Upper lobe of left lung (tissue), 6 donors: ENCODE data around the gene GIMAP8. TPM values are rescaled to one million over a fixed set of nuclear protein-coding genes. Genes with fewer than 3 reads are reported as not detected.
A peak's percentile ranks its signal among the peaks of the same experiment; 100 is the strongest.

ENCODE experiments used
- ATAC-seq, 2 donors: fragments of 200-7000 bp; cut with Tn5 transposase; one replicate each; pipeline ENCODE4 v1.9.1; 2022; ENCODE audit warnings: mild to moderate bottlenecking in 2 of 2, moderate library complexity in 2 of 2; ENCODE audit not compliant: low FRiP score in 2 of 2
- DNase-seq, 2 donors: peaks; one replicate each; pipeline ENCODE4 v3.0.0-alpha.2; 2019 to 2020
- H3K27ac ChIP-seq, 4 donors: fragments of 200-600 bp; sonication (generic); one replicate each; pipeline ENCODE4 v1.5.1; 2016 to 2019
- H3K27me3 ChIP-seq, 4 donors: fragments of 200-600 bp; sonication (generic); one replicate each; pipeline ENCODE4 v1.5.1; 2017 to 2019
- H3K36me3 ChIP-seq, 4 donors: fragments of 200-600 bp; sonication (generic); one replicate each; pipeline ENCODE4 v1.5.1; 2016 to 2019
- H3K4me1 ChIP-seq, 4 donors: fragments of 200-600 bp; sonication (generic); one replicate each; pipeline ENCODE4 v1.5.1; 2018 to 2019
- H3K4me3 ChIP-seq, 4 donors: fragments of 200-600 bp; sonication (generic); one replicate each; pipeline ENCODE4 v1.5.1; 2017 to 2019; ENCODE audit warnings: mild to moderate bottlenecking in 2 of 4, moderate library complexity in 1 of 4
- H3K9me3 ChIP-seq, 4 donors: fragments of 200-600 bp; sonication (generic); one replicate each; pipeline ENCODE4 v1.5.1; 2018 to 2019
- EP300 ChIP-seq, 4 donors: sonication (generic); formaldehyde crosslinking; IDR thresholded peaks; one replicate each; pipeline ENCODE4 v1.5.1; 2017; ENCODE audit warnings: antibody characterized with exemption in 4 of 4, control low read depth in 2 of 4
- POLR2A ChIP-seq, 4 donors: fragments of 450-650 bp; IDR thresholded peaks; one replicate each; pipeline ENCODE4 v1.5.1; 2016 to 2017; ENCODE audit warnings: antibody characterized with exemption in 4 of 4, mild to moderate bottlenecking in 2 of 4
- POLR2AphosphoS5 ChIP-seq, 2 donors: sonication (generic); formaldehyde crosslinking; IDR thresholded peaks; one replicate each; pipeline ENCODE4 v1.5.1; 2017; ENCODE audit warnings: antibody characterized with exemption in 2 of 2
- WGBS, 2 donors: methylation state at CpG; one replicate each; pipeline ENCODE4 v1.1.5; 2017 to 2018; 5-methylcytosine and 5-hydroxymethylcytosine counted together
- total RNA-seq, 6 donors: library from RNA; depleted of rRNA in 4 of 6; stranded (reverse); fragments of >200 nt in 4 of 6; gene quantifications; one replicate each; pipeline versions ENCODE4 v1.1.0 to v1.2.1, GENCODE V29; 2016 to 2021
- TF ChIP-seq, protein P1 (sequence below), 6 experiments: fragments of 450-650 bp in 4 of 6; fragments of 200-600 bp in 2 of 6; sonication (generic) in 2 of 6; IDR thresholded peaks; one replicate each; pipeline ENCODE4 v1.5.1; 2016 to 2019; ENCODE audit warnings: antibody characterized with exemption in 6 of 6
- donor health status: DM: no; HTN: no; CAD: no; lungs with moderate emphysema.
- donor health status: DM: no; HTN: yes; CAD: no; lungs with severe emphysema.

The GIMAP8 gene
- total RNA-seq, 6 donors from 2014 or later: 15.6 to 39.6 (median 31.7) TPM

GRCh38 chr7:150473902-150474301 is 23.5 kb downstream of the GIMAP8 start:
- no peak for TF ChIP-seq EP300 (IDR thresholded peaks at IDR 0.05)
- no peak for TF ChIP-seq POLR2AphosphoS5 (IDR thresholded peaks at IDR 0.05)
- no peak for TF ChIP-seq POLR2A (IDR thresholded peaks at IDR 0.05)
- TF ChIP-seq, protein P1, sequence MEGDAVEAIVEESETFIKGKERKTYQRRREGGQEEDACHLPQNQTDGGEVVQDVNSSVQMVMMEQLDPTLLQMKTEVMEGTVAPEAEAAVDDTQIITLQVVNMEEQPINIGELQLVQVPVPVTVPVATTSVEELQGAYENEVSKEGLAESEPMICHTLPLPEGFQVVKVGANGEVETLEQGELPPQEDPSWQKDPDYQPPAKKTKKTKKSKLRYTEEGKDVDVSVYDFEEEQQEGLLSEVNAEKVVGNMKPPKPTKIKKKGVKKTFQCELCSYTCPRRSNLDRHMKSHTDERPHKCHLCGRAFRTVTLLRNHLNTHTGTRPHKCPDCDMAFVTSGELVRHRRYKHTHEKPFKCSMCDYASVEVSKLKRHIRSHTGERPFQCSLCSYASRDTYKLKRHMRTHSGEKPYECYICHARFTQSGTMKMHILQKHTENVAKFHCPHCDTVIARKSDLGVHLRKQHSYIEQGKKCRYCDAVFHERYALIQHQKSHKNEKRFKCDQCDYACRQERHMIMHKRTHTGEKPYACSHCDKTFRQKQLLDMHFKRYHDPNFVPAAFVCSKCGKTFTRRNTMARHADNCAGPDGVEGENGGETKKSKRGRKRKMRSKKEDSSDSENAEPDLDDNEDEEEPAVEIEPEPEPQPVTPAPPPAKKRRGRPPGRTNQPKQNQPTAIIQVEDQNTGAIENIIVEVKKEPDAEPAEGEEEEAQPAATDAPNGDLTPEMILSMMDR (IDR thresholded peaks at IDR 0.05): peak in 1 of 6 experiments; percentile 20
- Histone ChIP-seq H3K27me3 (no peaks in the 10 kb centered on the region), H3K9me3 (no peaks in the 10 kb centered on the region), H3K4me1 (peaks cover 0 to 17% (median 9%) of the 10 kb centered on the region in 4 donors), H3K27ac (peak overlapping the region in 2 of 4 donors; percentile 48 to 49), H3K36me3 (peaks cover 0 to 55% (median 0%) of the 10 kb centered on the region in 4 donors), H3K4me3 (peak overlapping the region in 1 of 4 donors; percentile 7)
- ATAC-seq: no peak
- 59 to 77% methylated on average over 7 of the region's 7 CpGs for WGBS, 2 donors
- DNase-seq: no peak

DNA sequence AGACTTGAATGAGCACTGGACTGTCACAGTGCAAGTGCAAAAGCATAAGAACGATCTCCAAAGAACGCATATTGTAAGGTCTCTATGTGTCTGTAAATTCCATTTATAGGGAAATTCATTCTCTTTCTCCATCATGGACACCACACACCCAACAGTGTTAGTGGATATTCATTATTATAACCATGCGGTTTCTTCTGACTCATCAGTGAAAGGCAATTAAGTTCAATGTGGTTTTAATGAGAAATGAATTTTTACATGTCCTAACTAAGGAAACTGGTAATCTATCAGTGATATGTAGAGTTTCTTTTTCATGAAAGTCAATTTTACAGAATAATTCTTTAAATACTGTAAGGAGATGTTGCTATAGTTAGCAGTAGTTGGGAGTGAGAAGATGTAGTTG is 25.9 kb downstream of the GIMAP8 start:
- H3K27me3 ChIP-seq: no peaks in the 10 kb centered on the region
- H3K4me3 ChIP-seq: no peak overlapping the region
- TF ChIP-seq POLR2A (IDR thresholded peaks at IDR 0.05): no peak
- TF ChIP-seq, protein P1 (IDR thresholded peaks at IDR 0.05): no peak
- H3K27ac ChIP-seq: peak overlapping the region in 3 of 4 donors; percentile 3 to 74 (median 41)
- DNase-seq (no peak), ATAC-seq (no peak)
- 79 to 85% methylated on average over 3 of the region's 3 CpGs for WGBS, 2 donors
- no peaks in the 10 kb centered on the region for H3K9me3 ChIP-seq
- peaks cover 0 to 54% (median 0%) of the 10 kb centered on the region in 4 donors for H3K36me3 ChIP-seq
- H3K4me1 ChIP-seq: peaks cover 9 to 25% (median 20%) of the 10 kb centered on the region in 4 donors

DNA sequence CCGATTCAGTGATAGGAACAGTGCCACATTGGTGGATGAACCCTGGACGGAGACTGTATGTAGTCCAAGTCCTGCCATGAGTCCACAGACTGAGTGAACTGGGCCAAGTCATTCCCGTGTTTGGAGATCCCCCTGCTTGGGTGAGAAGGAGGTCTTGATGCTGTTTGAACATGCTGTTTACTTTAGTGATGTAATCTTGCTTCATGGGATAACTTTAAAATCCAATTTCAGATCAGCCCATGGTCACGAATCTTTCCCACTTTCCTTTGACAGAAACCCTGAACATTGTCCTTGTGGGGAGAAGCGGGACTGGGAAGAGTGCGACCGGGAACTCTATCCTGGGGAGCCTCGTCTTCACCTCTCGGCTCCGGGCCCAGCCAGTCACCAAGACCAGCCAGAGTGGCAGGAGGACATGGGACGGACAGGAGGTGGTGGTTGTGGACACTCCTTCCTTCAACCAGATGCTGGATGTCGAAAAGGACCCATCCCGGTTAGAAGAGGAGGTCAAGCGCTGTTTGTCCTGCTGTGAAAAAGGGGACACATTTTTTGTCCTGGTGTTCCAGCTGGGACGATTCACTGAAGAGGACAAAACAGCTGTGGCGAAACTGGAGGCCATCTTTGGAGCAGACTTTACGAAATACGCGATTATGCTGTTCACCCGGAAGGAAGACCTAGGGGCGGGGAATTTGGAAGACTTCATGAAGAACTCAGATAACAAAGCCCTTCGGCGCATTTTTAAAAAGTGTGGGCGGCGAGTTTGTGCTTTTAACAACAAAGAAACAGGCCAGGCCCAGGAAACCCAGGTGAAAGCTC is 26.6 kb downstream of the GIMAP8 start:
- peak in 1 of 4 donors; percentile 70 for TF ChIP-seq EP300 (IDR thresholded peaks at IDR 0.05)
- TF ChIP-seq, protein P1 (IDR thresholded peaks at IDR 0.05): no peak
- no peak for TF ChIP-seq POLR2A (IDR thresholded peaks at IDR 0.05)
- Histone ChIP-seq H3K27ac (peak overlapping the region; percentile 32 to 74 (median 41)), H3K4me1 (peaks cover 16 to 32% (median 26%) of the 10 kb centered on the region in 4 donors), H3K36me3 (peaks cover 0 to 49% (median 0%) of the 10 kb centered on the region in 4 donors), H3K4me3 (no peak overlapping the region), H3K9me3 (no peaks in the 10 kb centered on the region), H3K27me3 (no peaks in the 10 kb centered on the region)
- WGBS, 2 donors: 76 to 87% methylated on average over 25 of the region's 25 CpGs
- DNase-seq: peak in 1 of 2 donors; percentile 23
- no peak for ATAC-seq

GRCh38 chr7:150479023-150479716 is 28.7 kb downstream of the GIMAP8 start:
- DNase-seq (no peak), ATAC-seq (no peak)
- Histone ChIP-seq H3K4me3 (peak overlapping the region in 1 of 4 donors; percentile 5), H3K27me3 (no peaks in the 10 kb centered on the region), H3K9me3 (no peaks in the 10 kb centered on the region), H3K36me3 (peaks cover 0 to 39% (median 0%) of the 10 kb centered on the region in 4 donors), H3K27ac (peak overlapping the region; percentile 28 to 80 (median 60)), H3K4me1 (peaks cover 26 to 45% (median 36%) of the 10 kb centered on the region in 4 donors)
- 59 to 68% methylated on average over 3 of the region's 3 CpGs for WGBS, 2 donors
- TF ChIP-seq POLR2AphosphoS5 (IDR thresholded peaks at IDR 0.05) (no peak), EP300 (IDR thresholded peaks at IDR 0.05) (no peak), POLR2A (IDR thresholded peaks at IDR 0.05) (no peak)
- TF ChIP-seq, protein P1 (IDR thresholded peaks at IDR 0.05): no peak
